NCI-H526 treated with DMSO at 0.1 percent for 48 hours (cell line): ENCODE measurements around the gene ABHD14A.
A peak's percentile ranks its signal among the peaks of the same experiment; 100 is the strongest.
"Not testable (repeated sequence)": the region's sequence is repeated elsewhere in the genome, so short reads cannot be mapped to it uniquely, and the experiment has no call there.

ENCODE experiments used
- DNase-seq: peaks from one replicate; lab custom pipeline; 2025; lab: John Stamatoyannopoulos, UW

The ABHD14A gene

DNA sequence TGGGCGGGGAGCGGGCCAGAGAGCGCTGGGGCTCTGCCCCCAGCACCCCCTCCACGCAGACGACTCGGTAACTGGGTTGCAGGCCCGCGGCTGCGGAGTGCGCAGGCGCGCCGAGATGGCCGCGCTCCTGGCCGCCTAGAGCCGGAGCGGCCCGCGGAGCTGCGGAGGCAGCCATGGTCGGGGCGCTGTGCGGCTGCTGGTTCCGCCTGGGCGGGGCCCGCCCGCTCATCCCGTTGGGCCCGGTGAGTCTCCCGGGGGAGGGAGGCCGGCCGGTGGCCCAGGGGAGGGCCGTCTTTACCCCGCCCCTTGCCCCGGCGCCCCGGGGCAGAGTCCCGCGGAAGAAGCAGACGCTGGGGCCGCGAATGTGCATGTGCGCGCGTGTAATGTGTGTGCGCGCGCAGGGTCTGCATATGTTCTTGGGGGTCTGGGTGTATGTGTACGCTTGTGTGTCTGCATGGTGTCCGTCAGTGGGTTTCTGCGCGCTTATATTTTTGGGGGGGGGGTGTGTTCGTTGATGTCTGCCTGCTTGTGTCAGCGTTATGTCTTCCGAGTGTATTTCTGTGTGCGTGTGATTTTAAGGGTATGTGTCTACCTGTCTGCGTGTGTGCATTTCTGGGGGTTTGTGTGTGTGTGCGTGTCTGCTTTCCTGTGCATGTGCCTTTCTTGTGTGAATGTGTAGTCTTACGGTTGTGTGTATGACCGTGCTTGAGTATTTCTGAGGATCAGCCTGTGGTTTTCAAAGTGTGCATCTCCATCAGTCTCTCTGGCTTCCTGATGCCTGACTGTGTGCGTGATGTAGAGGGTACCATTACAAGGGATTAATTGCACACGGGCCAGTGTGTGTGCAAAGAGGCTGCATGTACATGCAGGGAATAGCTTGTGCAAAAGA lies at the start of gene ABHD14A:
Gene ABHD14A, plus strand, starts transcription at position 102 of the 889 bp plus-strand sequence. Its CDS starts 72 bp downstream, at position 174.
- DNase-seq, result peak; percentile 65

GRCh38 chr3:51927061-51927977 lies 47.5 kb upstream of the ABHD14A start:
- no peak for DNase-seq

DNA sequence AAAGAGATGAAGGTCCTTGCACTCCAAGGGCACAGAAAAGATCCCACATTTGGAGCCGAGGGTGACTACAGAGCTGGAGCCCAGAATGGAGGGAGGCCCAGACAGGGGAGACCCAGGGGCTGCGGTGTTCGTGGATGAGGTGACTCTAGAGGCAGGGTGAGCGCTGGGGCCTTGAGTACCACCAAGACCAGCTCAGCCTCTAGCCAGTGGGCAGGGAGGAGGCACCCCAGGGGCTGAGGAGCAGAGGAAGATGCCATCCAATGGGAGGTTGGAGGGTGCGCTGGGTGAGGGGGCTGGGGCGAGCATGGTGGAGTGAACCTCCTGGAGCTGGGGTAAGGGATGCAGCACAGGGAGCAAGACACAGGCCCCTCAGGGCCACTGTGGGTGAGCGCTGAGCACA lies 46.4 kb upstream of the ABHD14A start:
- DNase-seq, result no peak

GRCh38 chr3:51928981-51929380 lies 45.9 kb upstream of the ABHD14A start:
- DNase-seq, result not testable (repeated sequence)

- no peak for DNase-seq
These were observed 45.4 kb upstream of the ABHD14A start for GRCh38 chr3:51929420-51930003.

- no peak for DNase-seq
These were observed 44.4 kb upstream of the ABHD14A start for GRCh38 chr3:51930439-51930838.

DNA sequence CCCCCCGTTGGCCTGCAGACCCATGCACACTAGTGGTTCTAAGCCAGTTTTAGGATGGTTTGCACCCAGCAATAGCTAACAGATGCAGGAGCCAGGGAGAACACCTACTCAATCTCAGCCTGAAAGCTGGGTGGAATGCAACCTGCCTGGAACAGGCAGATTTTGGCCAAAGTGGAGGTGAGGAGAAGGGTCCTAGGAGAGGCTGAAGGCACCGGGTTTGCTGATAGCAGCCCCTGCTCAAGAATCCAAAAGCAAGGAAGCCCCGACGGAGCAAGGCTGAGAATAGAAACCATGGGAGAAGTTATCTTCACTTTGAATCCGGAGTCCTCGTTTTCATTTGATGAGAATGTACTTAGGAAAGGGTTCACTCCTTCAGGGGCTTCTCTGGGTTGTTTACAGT lies 43.1 kb upstream of the ABHD14A start:
- DNase-seq, result no peak

DNA sequence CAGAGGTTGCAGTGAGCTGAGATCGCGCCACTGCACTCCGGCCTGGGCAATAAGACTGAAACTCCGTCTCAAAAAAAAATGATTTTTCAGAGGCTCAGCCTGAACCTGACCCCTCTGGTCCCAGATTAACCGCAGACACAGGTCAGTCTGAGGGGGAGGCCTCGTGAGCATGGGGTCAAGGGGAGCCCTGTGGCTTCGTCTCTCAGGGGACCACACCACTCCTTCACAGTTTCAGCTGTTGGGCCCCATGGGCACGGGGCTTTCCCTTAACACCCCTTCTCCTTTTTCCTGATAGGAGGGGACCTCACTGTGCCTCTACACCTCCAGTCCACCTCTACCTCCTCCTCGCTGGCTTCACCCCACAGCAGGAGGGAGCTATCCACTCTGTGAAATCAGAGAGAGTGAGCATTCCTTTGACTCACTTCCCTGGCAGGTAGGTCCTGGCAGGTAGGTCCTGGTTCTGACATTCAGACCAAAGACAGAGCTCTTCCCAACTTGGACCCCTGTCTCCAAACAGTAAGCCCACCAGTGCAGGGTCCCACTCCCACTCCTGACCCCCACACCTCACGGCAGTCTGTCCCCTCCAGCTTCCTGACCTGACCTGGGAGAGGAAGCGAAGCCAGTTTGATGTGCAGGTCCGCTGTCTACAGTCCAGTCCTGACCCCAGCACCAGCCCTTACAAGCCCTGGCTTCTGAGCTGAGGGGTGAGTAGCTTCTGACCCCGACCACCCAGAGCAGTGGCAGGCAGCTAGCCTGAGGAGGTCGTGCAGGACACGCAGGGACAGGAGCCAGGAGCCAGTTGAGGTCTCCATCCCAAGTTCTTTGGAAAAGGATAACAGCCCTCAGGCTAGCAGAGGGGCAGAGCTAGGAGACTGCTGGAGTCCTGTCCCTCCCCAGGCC lies 42.1 kb upstream of the ABHD14A start:
- DNase-seq, result no peak

DNA sequence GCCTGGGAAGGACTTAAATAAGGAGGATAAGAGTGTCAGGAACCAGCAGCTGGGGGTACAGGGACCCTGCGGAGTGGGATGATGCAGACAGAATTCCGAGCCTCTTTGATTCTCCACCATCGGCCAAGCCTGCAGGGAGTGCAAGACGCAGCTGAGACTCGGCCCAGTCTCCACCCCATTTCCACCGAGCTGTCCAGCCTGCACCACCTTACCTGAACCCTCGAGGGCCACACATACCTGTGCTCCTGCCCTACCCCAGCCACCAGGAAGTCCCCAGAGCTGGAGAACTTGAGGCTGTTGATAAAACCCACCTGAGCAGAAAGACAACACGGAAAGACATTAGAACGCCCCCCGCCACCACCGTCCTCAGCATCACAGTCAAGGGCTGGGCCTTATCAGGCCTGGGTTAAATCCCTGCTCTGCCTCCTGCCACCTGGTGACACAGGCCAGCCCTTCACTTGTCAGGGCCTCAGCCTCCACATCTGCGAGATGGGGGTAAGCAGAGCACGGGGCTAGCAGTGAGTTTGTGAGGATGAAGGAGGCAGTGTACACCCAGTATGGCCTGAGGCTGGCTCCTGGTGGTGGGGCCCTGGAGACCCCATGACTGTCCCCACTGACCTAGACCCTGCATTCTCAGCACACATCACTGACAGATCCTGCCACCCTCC lies 41.3 kb upstream of the ABHD14A start:
- DNase-seq, result no peak

GRCh38 chr3:51934139-51934850 lies 40.6 kb upstream of the ABHD14A start:
- no peak for DNase-seq

- DNase-seq, result no peak
These were observed 39.6 kb upstream of the ABHD14A start for GRCh38 chr3:51934991-51935885.

GRCh38 chr3:51935886-51936755 lies 38.7 kb upstream of the ABHD14A start:
- no peak for DNase-seq

GRCh38 chr3:51937014-51937413 lies 37.9 kb upstream of the ABHD14A start:
- no peak for DNase-seq

DNA sequence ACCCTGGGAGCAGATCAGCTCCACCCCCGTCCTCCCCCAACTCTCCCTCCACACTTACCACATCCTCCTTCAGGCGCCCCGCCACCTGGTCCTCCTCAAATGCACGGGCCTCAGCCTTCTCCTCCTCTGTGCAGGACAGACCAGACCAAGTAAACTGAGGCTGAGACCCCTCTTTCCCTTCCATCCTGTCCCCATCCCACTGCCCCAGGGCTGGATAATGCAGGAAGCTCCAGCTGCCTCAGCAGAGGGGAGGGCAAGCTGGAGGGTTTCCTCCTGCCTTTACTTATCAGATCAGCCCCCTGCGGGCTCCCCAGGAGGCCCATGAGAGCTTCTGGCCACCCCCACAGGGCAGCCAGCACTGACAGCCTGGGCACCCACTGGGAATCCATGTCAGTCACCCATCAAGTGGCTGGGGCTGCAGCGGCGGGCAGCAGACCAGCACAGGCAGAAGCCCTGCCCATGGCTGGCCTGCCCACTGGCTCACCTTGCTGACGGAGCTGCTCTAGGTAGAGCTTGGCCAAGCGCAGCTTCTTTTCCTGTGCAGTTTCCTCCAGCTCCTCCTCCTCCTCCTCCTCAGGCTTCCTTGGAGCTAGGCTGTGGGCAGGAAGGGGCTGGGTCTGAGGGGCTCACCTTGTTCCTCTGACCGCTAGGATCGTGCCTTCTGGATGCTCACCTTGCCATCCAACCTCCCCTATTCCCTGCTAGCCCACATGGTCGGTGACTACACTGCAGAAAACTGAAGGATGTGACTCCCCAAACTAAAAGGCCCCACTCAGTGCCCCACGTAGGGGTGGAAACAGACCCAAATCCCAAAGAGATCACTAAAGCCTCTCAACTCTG lies 37.0 kb upstream of the ABHD14A start:
- DNase-seq, result no peak

DNA sequence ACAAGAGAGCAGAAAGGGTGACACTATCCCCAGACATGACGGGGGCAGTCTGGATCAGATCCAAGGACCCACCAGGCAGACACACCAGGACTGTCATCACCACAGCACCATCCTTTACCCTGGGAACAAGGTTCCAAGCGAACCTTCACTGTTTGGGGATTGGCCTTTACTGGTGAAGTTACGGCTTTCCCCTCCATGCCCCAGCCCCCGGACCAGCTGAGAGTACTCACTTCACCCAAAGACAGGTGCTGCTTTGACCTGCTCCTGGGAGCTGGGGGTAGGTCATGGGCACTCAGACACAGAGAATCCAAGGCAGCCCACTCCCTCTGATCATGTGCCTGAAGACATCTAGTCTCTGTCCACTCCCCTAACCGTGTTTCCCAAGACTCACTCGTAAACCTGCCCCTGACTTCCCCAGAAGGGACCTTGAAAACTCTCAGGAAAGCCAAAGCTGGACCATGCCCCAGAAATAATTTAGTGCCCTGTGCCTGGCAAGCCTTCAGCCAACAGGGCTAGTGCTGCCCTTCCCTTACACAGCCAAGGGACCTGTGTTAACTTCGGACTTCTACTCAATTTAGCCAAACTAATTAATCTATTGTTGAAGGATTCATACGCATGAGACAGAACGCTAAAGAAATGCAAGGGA lies 36.0 kb upstream of the ABHD14A start:
- no peak for DNase-seq

- DNase-seq, result no peak
These were observed 34.0 kb upstream of the ABHD14A start for GRCh38 chr3:51940648-51941462.
